Left lung (tissue), 10 donors: ENCODE data around the gene FGF22. TPM values are rescaled to one million over a fixed set of nuclear protein-coding genes. Genes with fewer than 3 reads are reported as not detected.

Experiments
- ATAC-seq: fragments of 200-7000 bp; cut with Tn5 transposase; one replicate; pipeline ENCODE4 v1.9.1; 2020; ENCODE audit warnings: moderate library complexity
- DNase-seq, 4 donors: peaks; one replicate each; pipeline ENCODE4 v3.0.0-alpha.2; 2013 to 2020
- H3K27ac ChIP-seq, 2 donors: fragments of 200-600 bp; sonication (generic) in 1 of 2; one replicate each; pipeline versions ENCODE4 v1.5.0 to v1.8.0; 2020 to 2021
- H3K27me3 ChIP-seq, 2 donors: fragments of 200-600 bp; sonication (generic) in 1 of 2; one replicate each; pipeline versions ENCODE4 v1.5.0 to v1.8.0; 2020 to 2021
- H3K36me3 ChIP-seq, 2 donors: fragments of 200-600 bp; sonication (generic) in 1 of 2; one replicate each; pipeline versions ENCODE4 v1.5.0 to v1.8.0; 2020 to 2021
- H3K4me1 ChIP-seq, 2 donors: fragments of 200-600 bp; one replicate each; pipeline ENCODE4 v1.8.0; 2021
- H3K4me3 ChIP-seq, 2 donors: fragments of 200-600 bp; sonication (generic) in 1 of 2; one replicate each; pipeline versions ENCODE4 v1.5.0 to v1.8.0; 2020 to 2021; ENCODE audit warnings: mild to moderate bottlenecking in 1 of 2
- H3K9me3 ChIP-seq, 2 donors: fragments of 200-600 bp; sonication (generic) in 1 of 2; one replicate each; pipeline versions ENCODE4 v1.5.0 to v1.8.0; 2020 to 2021
- CTCF ChIP-seq, 2 donors: fragments of 200-600 bp; sonication (generic) in 1 of 2; IDR thresholded peaks; one replicate each; pipeline versions ENCODE4 v1.5.0 to v1.8.0; 2021; ENCODE audit warnings: antibody characterized with exemption in 2 of 2
- intact Hi-C, 2 donors: fragments of 100-400 bp; cut with DNase I; formaldehyde crosslinking; loops; one replicate each; pipeline versions ENCODE4 v1.11.2 to v1.14.2; 2022
- polyA plus RNA-seq, 6 donors: library from polyadenylated mRNA; unstranded; fragments of 120-200 nt; gene quantifications; one replicate each; pipeline ENCODE4 v1.2.1, GENCODE V29; 2013; ENCODE audit not compliant: insufficient read length in 6 of 6
- total RNA-seq, 2 donors: library from RNA; stranded (reverse); fragmentation: NEBNext Ultra II Directional; extraction: Animal tissue kit (Norgen Biotek cat#: 25700); gene quantifications; one replicate each; pipeline ENCODE4 v1.2.1, GENCODE V29; 2021
- donor health status: DM: no; HTN: yes; CAD: no.
- donor health status: DM: no; HTN: no; CAD: no.

Gene FGF22
- total and polyA plus RNA-seq, 8 donors: 0.21 to 0.48 (median 0.30) TPM

GRCh38 chr19:610071-610800, 29.4 kb upstream of the FGF22 start:
- Histone ChIP-seq H3K36me3 (no peaks in the 10 kb centered on the region), H3K4me1 (peaks cover 6 to 28% of the 10 kb centered on the region in 2 donors), H3K9me3 (no peaks in the 10 kb centered on the region), H3K4me3 (peak overlapping the region in 1 of 2 donors; percentile 25), H3K27me3 (peaks cover 0 to 41% of the 10 kb centered on the region in 2 donors), H3K27ac (peak overlapping the region; percentile 13 to 66)
- DNase-seq (no peak), ATAC-seq (peak; percentile 6)
- no peak for TF ChIP-seq CTCF (IDR thresholded peaks at IDR 0.05)
- intact Hi-C loops: no loop called here

GRCh38 chr19:610801-611480, 28.7 kb upstream of the FGF22 start:
- ATAC-seq: peak; percentile 56
- Histone ChIP-seq H3K4me3 (peak overlapping the region in 1 of 2 donors; percentile 25), H3K27ac (peak overlapping the region; percentile 13 to 66), H3K27me3 (peaks cover 0 to 47% of the 10 kb centered on the region in 2 donors), H3K4me1 (peaks cover 6 to 28% of the 10 kb centered on the region in 2 donors), H3K36me3 (no peaks in the 10 kb centered on the region), H3K9me3 (no peaks in the 10 kb centered on the region)
- no peak for TF ChIP-seq CTCF (IDR thresholded peaks at IDR 0.05)
- intact Hi-C loops: no loop called here
- peak in 2 of 4 donors; percentile 31 to 43 for DNase-seq

- Histone ChIP-seq H3K9me3 (no peaks in the 10 kb centered on the region), H3K4me3 (no peak overlapping the region), H3K36me3 (no peaks in the 10 kb centered on the region), H3K4me1 (peaks cover 6 to 32% of the 10 kb centered on the region in 2 donors), H3K27me3 (peaks cover 0 to 50% of the 10 kb centered on the region in 2 donors), H3K27ac (peak overlapping the region in 1 of 2 donors; percentile 66)
- intact Hi-C loops: no loop called here
- ATAC-seq (no peak), DNase-seq (no peak)
- no peak for TF ChIP-seq CTCF (IDR thresholded peaks at IDR 0.05)
These were observed 28.2 kb upstream of the FGF22 start for GRCh38 chr19:611481-611868.

- H3K27ac ChIP-seq: no peak overlapping the region
- ATAC-seq (no peak), DNase-seq (no peak)
- no peaks in the 10 kb centered on the region for H3K9me3 ChIP-seq
- peaks cover 6 to 32% of the 10 kb centered on the region in 2 donors for H3K4me1 ChIP-seq
- H3K4me3 ChIP-seq: no peak overlapping the region
- peaks cover 0 to 58% of the 10 kb centered on the region in 2 donors for H3K27me3 ChIP-seq
- H3K36me3 ChIP-seq: peaks cover 0 to 13% of the 10 kb centered on the region in 2 donors
- no peak for TF ChIP-seq CTCF (IDR thresholded peaks at IDR 0.05)
- intact Hi-C loops: no loop called here
These were observed 26.7 kb upstream of the FGF22 start for GRCh38 chr19:612941-613340.
